ENCODE measurements around the gene UAP1L1. TPM values are rescaled to one million over a fixed set of nuclear protein-coding genes. Genes with fewer than 3 reads are reported as not detected.

The UAP1L1 gene
- total RNA-seq, 1 experiment from 2014 or later = 24.6 TPM

- H3K4me1 Mint-ChIP-seq (ENCODE audit: low read depth, unreplicated experiment) = no peaks in the 10 kb centered on the region
- H3K27ac Mint-ChIP-seq (ENCODE audit: unreplicated experiment) = no peak overlapping the region
- H3K27me3 ChIP-seq (replicated peaks; ENCODE audit: control insufficient read depth, insufficient read depth, low read length) = no peaks in the 10 kb centered on the region
- H3K9me3 ChIP-seq = no peaks in the 10 kb centered on the region
- peak overlapping the region; percentile 79 for H3K4me3 Mint-ChIP-seq (ENCODE audit: unreplicated experiment)
- BruUV-seq (replicated peaks) = no TSS peak
- no peaks in the 10 kb centered on the region for H3K36me3 Mint-ChIP-seq (ENCODE audit: insufficient read depth, unreplicated experiment)
- H3K36me3 ChIP-seq (ENCODE audit: control insufficient read depth, insufficient read depth, low read length) = no peaks in the 10 kb centered on the region
- H3K27me3 Mint-ChIP-seq (ENCODE audit: insufficient read depth, unreplicated experiment) = no peaks in the 10 kb centered on the region
- H3K9me3 Mint-ChIP-seq (ENCODE audit: unreplicated experiment) = no peaks in the 10 kb centered on the region
- peak overlapping the region; percentile 63 for H3K4me3 ChIP-seq (ENCODE audit: low read depth, low read length)
- 0 out of 2 replicates have a peak, but pooled peaks cover 5% of the 10 kb centered on the region for H3K4me1 ChIP-seq
- CTCF ChIA-PET = interaction anchor here (1.0 to 1.6 kb wide), 5 partner anchors 10 to 22 kb away, joined by 3 to 31 read pairs (median 9); no protein-coding TSS in a partner anchor
- POLR2A ChIA-PET = no interaction called here
- DNase-seq = peak in 1 of 2 experiments; percentile 28
- intact Hi-C loops (cut with micrococcal nuclease; ENCODE audit: unreplicated experiment) = loop anchor here (1.0 kb wide), 1 partner anchor 25 kb away; the partner anchor contains the start of gene SAPCD2
- TF ChIP-seq, protein P1, sequence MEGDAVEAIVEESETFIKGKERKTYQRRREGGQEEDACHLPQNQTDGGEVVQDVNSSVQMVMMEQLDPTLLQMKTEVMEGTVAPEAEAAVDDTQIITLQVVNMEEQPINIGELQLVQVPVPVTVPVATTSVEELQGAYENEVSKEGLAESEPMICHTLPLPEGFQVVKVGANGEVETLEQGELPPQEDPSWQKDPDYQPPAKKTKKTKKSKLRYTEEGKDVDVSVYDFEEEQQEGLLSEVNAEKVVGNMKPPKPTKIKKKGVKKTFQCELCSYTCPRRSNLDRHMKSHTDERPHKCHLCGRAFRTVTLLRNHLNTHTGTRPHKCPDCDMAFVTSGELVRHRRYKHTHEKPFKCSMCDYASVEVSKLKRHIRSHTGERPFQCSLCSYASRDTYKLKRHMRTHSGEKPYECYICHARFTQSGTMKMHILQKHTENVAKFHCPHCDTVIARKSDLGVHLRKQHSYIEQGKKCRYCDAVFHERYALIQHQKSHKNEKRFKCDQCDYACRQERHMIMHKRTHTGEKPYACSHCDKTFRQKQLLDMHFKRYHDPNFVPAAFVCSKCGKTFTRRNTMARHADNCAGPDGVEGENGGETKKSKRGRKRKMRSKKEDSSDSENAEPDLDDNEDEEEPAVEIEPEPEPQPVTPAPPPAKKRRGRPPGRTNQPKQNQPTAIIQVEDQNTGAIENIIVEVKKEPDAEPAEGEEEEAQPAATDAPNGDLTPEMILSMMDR (IDR thresholded peaks at IDR 0.05; ENCODE audit: insufficient read depth in 1 of 2, low read depth in 1 of 2, low read length in 1 of 2, severe bottlenecking in 1 of 2, unreplicated experiment in 1 of 2) = no peak
Observed at GRCh38 chr9:137045294-137046087, 31.8 kb upstream of the UAP1L1 start.

- Histone ChIP-seq H3K27me3 (replicated peaks; ENCODE audit: control insufficient read depth, insufficient read depth, low read length) (no peaks in the 10 kb centered on the region), H3K9me3 (no peaks in the 10 kb centered on the region), H3K4me3 (ENCODE audit: low read depth, low read length) (peak within 1 kb of the TSS; percentile 63), H3K36me3 (ENCODE audit: control insufficient read depth, insufficient read depth, low read length) (no peaks in the 10 kb centered on the region), H3K4me1 (0 out of 2 replicates have a peak, but pooled peaks cover 5% of the 10 kb centered on the region)
- CTCF ChIA-PET = interaction anchor here (0.6 to 1.6 kb wide), 29 partner anchors 9 to 633 kb away, joined by 3 to 57 read pairs (median 6); partner anchors contain the start of genes CLIC3, MAN1B1, PAXX and RNF224
- H3K27me3 Mint-ChIP-seq (ENCODE audit: insufficient read depth, unreplicated experiment) = no peaks in the 10 kb centered on the region
- H3K36me3 Mint-ChIP-seq (ENCODE audit: insufficient read depth, unreplicated experiment) = no peaks in the 10 kb centered on the region
- H3K4me1 Mint-ChIP-seq (ENCODE audit: low read depth, unreplicated experiment) = no peaks in the 10 kb centered on the region
- no peak within 1 kb of the TSS for H3K27ac Mint-ChIP-seq (ENCODE audit: unreplicated experiment)
- POLR2A ChIA-PET = interaction anchor here (0.5 to 1.0 kb wide), 7 partner anchors 24 to 190 kb away, joined by 3 to 7 read pairs (median 4); partner anchors contain the start of genes MAN1B1, SAPCD2 and TRAF2
- intact Hi-C loops (cut with micrococcal nuclease; ENCODE audit: unreplicated experiment) = loop anchor here (1.0 kb wide), 1 partner anchor 24 kb away; the partner anchor contains the start of gene SAPCD2
- peak; percentile 89 to 95 for DNase-seq
- peak within 1 kb of the TSS; percentile 79 for H3K4me3 Mint-ChIP-seq (ENCODE audit: unreplicated experiment)
- TF ChIP-seq, protein P1 (IDR thresholded peaks at IDR 0.05; ENCODE audit: insufficient read depth in 1 of 2, low read depth in 1 of 2, low read length in 1 of 2, severe bottlenecking in 1 of 2, unreplicated experiment in 1 of 2) = peak; percentile 85 to 97
- no TSS peak for BruUV-seq (replicated peaks)
- no peaks in the 10 kb centered on the region for H3K9me3 Mint-ChIP-seq (ENCODE audit: unreplicated experiment)
Observed at GRCh38 chr9:137046088-137046787, 31.1 kb upstream of the UAP1L1 start, which contains the start of gene NPDC1. TSS of gene NPDC1 (minus strand) at chr9:137046177. CDS start at chr9:137045989, 188 bp downstream.

All from Caco-2 (cell line).